SU-DHL-6 (cell line): Measurements from ENCODE around the gene PLEKHA7.

ENCODE experiments used
- H2AFZ ChIP-seq: fragments of 200-600 bp; sonication (generic); 2 replicates; pipeline ENCODE4 v1.6.1; 2014; ENCODE audit warnings: low read depth, mild to moderate bottlenecking, moderate library complexity, mixed read lengths, antibody characterized with exemption, low read length; ENCODE audit not compliant: severe bottlenecking
- H3F3A ChIP-seq: fragments of 200-600 bp; shearing (Covaris generic); 2 replicates; pipeline ENCODE4 v1.6.0; 2016; ENCODE audit warnings: antibody characterized with exemption, mild to moderate bottlenecking; ENCODE audit not compliant: insufficient read depth
- H3K27ac ChIP-seq: fragments of 200-600 bp; sonication (generic); 2 replicates; pipeline ENCODE4 v1.5.1; 2016; ENCODE audit warnings: low read depth, mild to moderate bottlenecking, low read length, moderate library complexity, mixed read lengths
- H3K27me3 ChIP-seq: fragments of 200-600 bp; sonication (generic), shearing (Covaris generic); 2 replicates; pipeline ENCODE4 v1.6.0; 2014; ENCODE audit warnings: mild to moderate bottlenecking, low read length
- H3K36me3 ChIP-seq: fragments of 200-600 bp; sonication (generic); 2 replicates; pipeline ENCODE4 v1.6.1; 2014; ENCODE audit warnings: mild to moderate bottlenecking, low read length, mixed read lengths
- H3K4me2 ChIP-seq: fragments of 300-600, 200-600 bp; shearing (Covaris generic), sonication (generic); 2 replicates; pipeline ENCODE4 v1.6.0; 2014; ENCODE audit warnings: low read length, low read depth, mild to moderate bottlenecking; ENCODE audit not compliant: poor library complexity, severe bottlenecking
- H3K4me3 ChIP-seq: fragments of 200-600 bp; sonication (generic); 2 replicates; pipeline ENCODE4 v1.5.1; 2014; ENCODE audit warnings: antibody characterized with exemption, low read length, mild to moderate bottlenecking, mixed read lengths; ENCODE audit not compliant: insufficient read depth, poor library complexity, severe bottlenecking
- H3K79me2 ChIP-seq: fragments of 200-600 bp; sonication (generic); 2 replicates; pipeline ENCODE4 v1.6.1; 2014; ENCODE audit warnings: mild to moderate bottlenecking, low read length, moderate library complexity; ENCODE audit not compliant: insufficient read depth
- H3K9ac ChIP-seq: fragments of 200-600 bp; sonication (generic); 2 replicates; pipeline ENCODE4 v1.7.0; 2014; ENCODE audit warnings: mild to moderate bottlenecking, low read length
- H3K9me2 ChIP-seq: fragments of 200-600 bp; sonication (generic); replicated peaks from 2 replicates; pipeline ENCODE4 v1.6.1; 2014; ENCODE audit warnings: low read length; ENCODE audit not compliant: insufficient read depth
- H3K9me3 ChIP-seq: fragments of 200-600 bp; sonication (generic); 2 replicates; pipeline ENCODE4 v1.6.1; 2014; ENCODE audit warnings: low read length, mixed read lengths; ENCODE audit not compliant: insufficient read depth
- H4K20me1 ChIP-seq: fragments of 200-600 bp; sonication (generic); 2 replicates; pipeline ENCODE4 v1.6.1; 2014; ENCODE audit warnings: low read depth, mild to moderate bottlenecking, antibody characterized with exemption, low read length, moderate library complexity, mixed read lengths
- CTCF ChIP-seq: fragments of 200-600 bp; sonication (generic); IDR thresholded peaks from one replicate; pipeline ENCODE4 v1.5.1; 2017; ENCODE audit warnings: antibody characterized with exemption, mild to moderate bottlenecking, low read length, moderate library complexity; ENCODE audit not compliant: insufficient read depth, poor library complexity, severe bottlenecking
- EZH2phosphoT487 ChIP-seq: fragments of 200-600 bp; sonication (generic), shearing (Covaris generic); conservative IDR thresholded peaks from 2 replicates; pipeline ENCODE4 v1.6.1; 2018; ENCODE audit warnings: mild to moderate bottlenecking, antibody characterized with exemption, low read length, moderate library complexity, mixed read lengths

The PLEKHA7 gene

GRCh38 chr11:16831316-16832192, 182.7 kb downstream of the PLEKHA7 start:
- H3K36me3 ChIP-seq, result no peaks in the 10 kb centered on the region
- H4K20me1 ChIP-seq, result no peaks in the 10 kb centered on the region
- H3K4me3 ChIP-seq, result no peak overlapping the region
- H3K27ac ChIP-seq, result no peak overlapping the region
- no peak overlapping the region for H3K4me2 ChIP-seq
- no peaks in the 10 kb centered on the region for H3F3A ChIP-seq
- H3K9me2 ChIP-seq, result no peaks in the 10 kb centered on the region
- no peaks in the 10 kb centered on the region for H3K79me2 ChIP-seq
- no peaks in the 10 kb centered on the region for H3K27me3 ChIP-seq
- H3K9me3 ChIP-seq, result no peaks in the 10 kb centered on the region
- H3K9ac ChIP-seq, result no peak overlapping the region
- TF ChIP-seq CTCF, result no peak
- no peak for TF ChIP-seq EZH2phosphoT487
- no peak overlapping the region for H2AFZ ChIP-seq

GRCh38 chr11:16827139-16827538, 187.1 kb downstream of the PLEKHA7 start:
- Histone ChIP-seq H3K79me2 (no peaks in the 10 kb centered on the region), H3K4me2 (no peak overlapping the region), H2AFZ (no peak overlapping the region)

GRCh38 chr11:16825968-16826367, 188.2 kb downstream of the PLEKHA7 start:
- Histone ChIP-seq H3K4me3 (no peak overlapping the region), H3K9ac (no peak overlapping the region), H3K9me3 (no peaks in the 10 kb centered on the region), H3K36me3 (no peaks in the 10 kb centered on the region), H3F3A (no peaks in the 10 kb centered on the region), H3K79me2 (no peaks in the 10 kb centered on the region), H3K4me2 (no peak overlapping the region), H4K20me1 (no peaks in the 10 kb centered on the region), H3K27ac (no peak overlapping the region), H2AFZ (no peak overlapping the region), H3K27me3 (no peaks in the 10 kb centered on the region), H3K9me2 (no peaks in the 10 kb centered on the region)
- TF ChIP-seq CTCF (no peak), EZH2phosphoT487 (no peak)

More at GRCh38 chr11:16827139-16827538, 187.1 kb downstream of the PLEKHA7 start:
- Histone ChIP-seq H3K27me3 (no peaks in the 10 kb centered on the region), H3K4me3 (no peak overlapping the region), H3K9me3 (no peaks in the 10 kb centered on the region), H4K20me1 (no peaks in the 10 kb centered on the region), H3K27ac (no peak overlapping the region), H3K36me3 (no peaks in the 10 kb centered on the region), H3K9ac (no peak overlapping the region), H3F3A (no peaks in the 10 kb centered on the region), H3K9me2 (no peaks in the 10 kb centered on the region)
- TF ChIP-seq CTCF, result no peak
- no peak for TF ChIP-seq EZH2phosphoT487
